Natural killer cell (primary cell): ENCODE measurements around the gene OGFOD1. TPM values are rescaled to one million over a fixed set of nuclear protein-coding genes. Genes with fewer than 3 reads are reported as not detected.

ENCODE experiments used
- ATAC-seq, 3 donors: fragments of 150-1000 bp in 2 of 3; fragments of 200-7000 bp in 1 of 3; cut with Tn5 transposase; 1 replicate in 1 of 3; 2 replicates in 2 of 3; pipeline ENCODE4 v1.10.0; 2021; ENCODE audit warnings: mild to moderate bottlenecking in 2 of 3, moderate library complexity in 2 of 3
- DNase-seq, 2 donors: peaks; one replicate each; pipeline versions ENCODE4 v3.0.0 to v3.0.0-alpha.2; 2013 to 2021; ENCODE audit warnings: mixed read lengths in 1 of 2
- H3K27ac ChIP-seq: one replicate; pipeline ENCODE4 v1.5.1; 2013; ENCODE audit warnings: mild to moderate bottlenecking, low read length
- H3K27me3 ChIP-seq: one replicate; pipeline ENCODE4 v1.6.1; 2013; ENCODE audit warnings: low read length; ENCODE audit not compliant: control insufficient read depth, insufficient read depth
- H3K36me3 ChIP-seq: one replicate; pipeline ENCODE4 v1.6.1; 2013; ENCODE audit warnings: low read length; ENCODE audit not compliant: control insufficient read depth, insufficient read depth
- H3K4me1 ChIP-seq: one replicate; pipeline ENCODE4 v1.6.1; 2013; ENCODE audit warnings: low read length; ENCODE audit not compliant: control insufficient read depth, insufficient read depth
- H3K4me3 ChIP-seq: one replicate; pipeline ENCODE4 v1.5.1; 2013; ENCODE audit warnings: low read length
- H3K9me3 ChIP-seq: one replicate; pipeline ENCODE4 v1.6.1; 2013; ENCODE audit warnings: low read length; ENCODE audit not compliant: control insufficient read depth, insufficient read depth
- H3K27ac Mint-ChIP-seq, 2 donors: one replicate each; pipeline ENCODE4 v1.8.0; 2022; ENCODE audit warnings: mild to moderate bottlenecking in 2 of 2, mixed read lengths in 2 of 2, moderate library complexity in 1 of 2
- H3K27me3 Mint-ChIP-seq, 2 donors: one replicate each; pipeline ENCODE4 v1.8.0; 2022; ENCODE audit warnings: low read depth in 2 of 2, mixed read lengths in 2 of 2
- H3K36me3 Mint-ChIP-seq: one replicate; pipeline ENCODE4 v1.8.0; 2022; ENCODE audit warnings: mixed read lengths
- H3K4me1 Mint-ChIP-seq, 2 donors: one replicate each; pipeline ENCODE4 v1.8.0; 2022; ENCODE audit warnings: mixed read lengths in 2 of 2
- H3K4me3 Mint-ChIP-seq: one replicate; pipeline ENCODE4 v1.8.0; 2022; ENCODE audit warnings: mild to moderate bottlenecking, moderate library complexity, mixed read lengths
- H3K9me3 Mint-ChIP-seq, 2 donors: one replicate each; pipeline ENCODE4 v1.8.0; 2022; ENCODE audit warnings: mixed read lengths in 2 of 2
- CTCF ChIP-seq: fragments of 200-600 bp; IDR thresholded peaks from one replicate; pipeline ENCODE4 v1.8.0; 2022; ENCODE audit warnings: antibody characterized with exemption
- WGBS: methylation state at CpG from one replicate; pipeline ENCODE4 v1.1.7; 2013; ENCODE audit warnings: missing lambda C conversion rate; ENCODE audit not compliant: insufficient coverage; 5-methylcytosine and 5-hydroxymethylcytosine counted together
- intact Hi-C: fragments of 100-400 bp; cut with micrococcal nuclease; formaldehyde crosslinking; loops from one replicate; pipeline ENCODE4 v1.14.2; 2022
- total RNA-seq, 4 donors: library from RNA; stranded (reverse); fragments of 120-200 nt in 1 of 4; gene quantifications; one replicate each; pipeline versions ENCODE4 v1.2.3 to v1.2.4, GENCODE V29; 2013 to 2022

OGFOD1 gene
- total RNA-seq, 3 donors from 2014 or later (not counting 1 experiment from before 2014, with no cell fraction given), result 12.7 to 20.6 (median 13.1) TPM

- intact Hi-C loops, result no loop called here
- Histone ChIP-seq H3K4me1 (peaks cover 15% of the 10 kb centered on the region), H3K9me3 (no peaks in the 10 kb centered on the region), H3K27me3 (no peaks in the 10 kb centered on the region), H3K27ac (no peak overlapping the region), H3K4me3 (no peak overlapping the region), H3K36me3 (no peaks in the 10 kb centered on the region)
- ATAC-seq (no peak), DNase-seq (no peak)
- Mint-ChIP-seq H3K9me3 (no peaks in the 10 kb centered on the region), H3K4me1 (peaks cover 22 to 27% of the 10 kb centered on the region in 2 donors), H3K27me3 (no peaks in the 10 kb centered on the region), H3K36me3 (no peaks in the 10 kb centered on the region), H3K27ac (peak overlapping the region in 1 of 2 donors; percentile 16), H3K4me3 (peak overlapping the region; percentile 83)
- 95% methylated on average over 6 of the region's 7 CpGs for WGBS
- TF ChIP-seq CTCF, result no peak
Observed at GRCh38 chr16:56518425-56518824, 67.1 kb downstream of the OGFOD1 start.

- no peaks in the 10 kb centered on the region for H3K9me3 Mint-ChIP-seq
- H3K4me3 Mint-ChIP-seq, result peak within 1 kb of the TSS; percentile 83
Observed at GRCh38 chr16:56519459-56520250, 68.3 kb downstream of the OGFOD1 start, which contains the start of gene BBS2. BBS2 (minus strand) TSS chr16:56520024; CDS start chr16:56519862, 162 bp downstream.

GRCh38 chr16:56520251-56520577 is 68.9 kb downstream of the OGFOD1 start:
- Histone ChIP-seq H3K4me3 (peak overlapping the region; percentile 92), H3K9me3 (no peaks in the 10 kb centered on the region), H3K36me3 (no peaks in the 10 kb centered on the region), H3K27ac (peak overlapping the region; percentile 48), H3K27me3 (no peaks in the 10 kb centered on the region), H3K4me1 (peaks cover 15% of the 10 kb centered on the region)
- Mint-ChIP-seq H3K27ac (peak overlapping the region; percentile 66 to 79), H3K27me3 (no peaks in the 10 kb centered on the region), H3K36me3 (no peaks in the 10 kb centered on the region), H3K4me1 (peaks cover 14 to 19% of the 10 kb centered on the region in 2 donors), H3K9me3 (no peaks in the 10 kb centered on the region), H3K4me3 (peak overlapping the region; percentile 83)
- intact Hi-C loops, result no loop called here
- ATAC-seq, result no peak
- 39% methylated on average over 4 of the region's 4 CpGs for WGBS
- DNase-seq, result no peak
- TF ChIP-seq CTCF, result no peak

More at GRCh38 chr16:56519459-56520250, 68.3 kb downstream of the OGFOD1 start, which contains the start of gene BBS2:
- WGBS, result under 1% methylated on average over 65 of the region's 65 CpGs
- intact Hi-C loops, result no loop called here
- no peaks in the 10 kb centered on the region for H3K9me3 ChIP-seq
- H3K4me1 ChIP-seq, result peaks cover 15% of the 10 kb centered on the region
- peak within 1 kb of the TSS; percentile 92 for H3K4me3 ChIP-seq
- no peak for TF ChIP-seq CTCF
- DNase-seq (peak; percentile 85 to 96), ATAC-seq (peak; percentile 78 to 88 (median 80))
- H3K27ac Mint-ChIP-seq, result peak within 1 kb of the TSS; percentile 66 to 79
- no peaks in the 10 kb centered on the region for H3K27me3 ChIP-seq
- H3K36me3 ChIP-seq, result no peaks in the 10 kb centered on the region
- no peaks in the 10 kb centered on the region for H3K36me3 Mint-ChIP-seq
- peaks cover 14 to 19% of the 10 kb centered on the region in 2 donors for H3K4me1 Mint-ChIP-seq
- no peaks in the 10 kb centered on the region for H3K27me3 Mint-ChIP-seq
- H3K27ac ChIP-seq, result peak within 1 kb of the TSS; percentile 61
